Stomach smooth muscle (tissue), 2 donors: ENCODE data around the gene NR3C2.

ENCODE experiments used
- H3K27ac ChIP-seq: one replicate; pipeline ENCODE4 v1.7.0; 2013; ENCODE audit warnings: mild to moderate bottlenecking, low read length, inconsistent platforms
- H3K27me3 ChIP-seq, 2 donors: one replicate each; pipeline ENCODE4 v1.7.0; 2013; ENCODE audit warnings: low read length in 2 of 2; ENCODE audit not compliant: insufficient read depth in 2 of 2, control insufficient read depth in 1 of 2
- H3K36me3 ChIP-seq, 2 donors: one replicate each; pipeline ENCODE4 v1.7.0; 2013; ENCODE audit warnings: low read length in 2 of 2; ENCODE audit not compliant: control insufficient read depth in 2 of 2, insufficient read depth in 2 of 2
- H3K4me1 ChIP-seq: one replicate; pipeline ENCODE4 v1.7.0; 2013; ENCODE audit warnings: low read length; ENCODE audit not compliant: control insufficient read depth, insufficient read depth
- H3K4me3 ChIP-seq, 2 donors: one replicate each; pipeline ENCODE4 v1.7.0; 2013; ENCODE audit warnings: low read length in 2 of 2
- H3K9ac ChIP-seq, 2 donors: one replicate each; pipeline ENCODE4 v1.7.0; 2013; ENCODE audit warnings: low read length in 2 of 2, mild to moderate bottlenecking in 1 of 2
- H3K9me3 ChIP-seq, 2 donors: one replicate each; pipeline ENCODE4 v1.7.0; 2013; ENCODE audit warnings: low read length in 2 of 2; ENCODE audit not compliant: control insufficient read depth in 2 of 2
- donor health status: healthy.
- donor health status: Pancreatic carcinoma.

The NR3C2 gene

GRCh38 chr4:148253768-148254167, 188.4 kb downstream of the NR3C2 start:
- no peak overlapping the region for H3K27ac ChIP-seq

GRCh38 chr4:148248824-148249223, 193.4 kb downstream of the NR3C2 start:
- Histone ChIP-seq H3K4me3 (no peak overlapping the region), H3K36me3 (no peaks in the 10 kb centered on the region), H3K4me1 (no peaks in the 10 kb centered on the region), H3K27me3 (no peaks in the 10 kb centered on the region), H3K9me3 (no peaks in the 10 kb centered on the region), H3K27ac (no peak overlapping the region), H3K9ac (no peak overlapping the region)

More at GRCh38 chr4:148253768-148254167, 188.4 kb downstream of the NR3C2 start:
- H3K9ac ChIP-seq: no peak overlapping the region
- no peaks in the 10 kb centered on the region for H3K9me3 ChIP-seq
- no peak overlapping the region for H3K4me3 ChIP-seq
- H3K27me3 ChIP-seq: no peaks in the 10 kb centered on the region
- no peaks in the 10 kb centered on the region for H3K36me3 ChIP-seq
- H3K4me1 ChIP-seq: no peaks in the 10 kb centered on the region

- Histone ChIP-seq H3K9me3 (no peaks in the 10 kb centered on the region), H3K9ac (no peak overlapping the region), H3K27ac (no peak overlapping the region), H3K36me3 (no peaks in the 10 kb centered on the region), H3K4me1 (no peaks in the 10 kb centered on the region), H3K4me3 (no peak overlapping the region), H3K27me3 (no peaks in the 10 kb centered on the region)
These were observed 197.2 kb downstream of the NR3C2 start for GRCh38 chr4:148245015-148245414.

DNA sequence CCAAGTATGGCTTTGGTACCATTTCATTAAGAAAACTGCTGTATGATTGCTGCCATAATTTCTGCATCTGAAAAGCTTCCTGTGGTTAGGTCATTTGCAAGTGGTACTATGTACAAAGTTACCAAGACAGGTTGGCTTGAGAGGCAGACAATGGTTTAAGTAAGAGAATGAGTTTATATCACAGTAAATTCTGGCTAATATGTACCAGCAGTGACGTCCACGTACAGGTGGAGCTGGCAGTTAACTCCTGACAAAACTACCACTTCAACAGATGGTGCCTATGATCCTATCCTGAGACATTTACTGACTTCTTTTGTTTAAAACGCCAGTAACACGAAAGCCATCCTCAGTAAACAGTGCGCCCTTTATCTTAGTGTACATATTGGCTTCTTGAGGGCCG, 198.4 kb downstream of the NR3C2 start:
- Histone ChIP-seq H3K4me3 (no peak overlapping the region), H3K9me3 (no peaks in the 10 kb centered on the region), H3K27me3 (no peaks in the 10 kb centered on the region), H3K9ac (no peak overlapping the region), H3K36me3 (no peaks in the 10 kb centered on the region), H3K27ac (no peak overlapping the region), H3K4me1 (no peaks in the 10 kb centered on the region)

- no peaks in the 10 kb centered on the region for H3K36me3 ChIP-seq
- no peak overlapping the region for H3K9ac ChIP-seq
- no peaks in the 10 kb centered on the region for H3K27me3 ChIP-seq
- H3K4me3 ChIP-seq: no peak overlapping the region
- no peaks in the 10 kb centered on the region for H3K4me1 ChIP-seq
- no peak overlapping the region for H3K27ac ChIP-seq
- no peaks in the 10 kb centered on the region for H3K9me3 ChIP-seq
These were observed 202.0 kb downstream of the NR3C2 start for GRCh38 chr4:148240241-148240640.

- no peaks in the 10 kb centered on the region for H3K4me1 ChIP-seq
- H3K27me3 ChIP-seq: no peaks in the 10 kb centered on the region
- no peak overlapping the region for H3K9ac ChIP-seq
- H3K4me3 ChIP-seq: no peak overlapping the region
- no peaks in the 10 kb centered on the region for H3K36me3 ChIP-seq
- no peak overlapping the region for H3K27ac ChIP-seq
- H3K9me3 ChIP-seq: no peaks in the 10 kb centered on the region
These were observed 202.7 kb downstream of the NR3C2 start for GRCh38 chr4:148239494-148239985.

GRCh38 chr4:148238811-148239493, 203.3 kb downstream of the NR3C2 start:
- H3K4me1 ChIP-seq: no peaks in the 10 kb centered on the region
- H3K36me3 ChIP-seq: no peaks in the 10 kb centered on the region
- H3K27ac ChIP-seq: no peak overlapping the region
- no peaks in the 10 kb centered on the region for H3K27me3 ChIP-seq
- no peaks in the 10 kb centered on the region for H3K9me3 ChIP-seq
- H3K4me3 ChIP-seq: no peak overlapping the region
- no peak overlapping the region for H3K9ac ChIP-seq

DNA sequence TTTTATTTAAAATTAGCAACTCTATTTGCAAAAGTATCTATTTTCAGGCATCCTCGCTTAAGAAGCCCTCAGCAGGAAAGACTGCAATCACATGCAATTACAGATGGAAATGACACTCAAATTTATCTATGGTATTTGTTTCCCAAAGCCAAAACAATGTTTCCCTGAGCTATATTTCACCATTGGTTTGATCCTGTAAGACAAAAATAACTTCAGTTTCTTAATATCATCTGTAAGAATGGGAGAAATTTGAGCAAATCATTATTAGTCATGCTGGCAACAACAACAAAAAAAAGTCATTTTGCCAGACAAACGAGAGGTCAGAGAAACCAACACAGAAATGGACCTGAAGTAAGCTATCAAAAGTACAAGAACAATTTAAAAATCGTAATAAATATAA, 204.1 kb downstream of the NR3C2 start:
- Histone ChIP-seq H3K9ac (no peak overlapping the region), H3K27ac (no peak overlapping the region), H3K27me3 (no peaks in the 10 kb centered on the region), H3K36me3 (no peaks in the 10 kb centered on the region), H3K4me1 (no peaks in the 10 kb centered on the region), H3K9me3 (no peaks in the 10 kb centered on the region), H3K4me3 (no peak overlapping the region)

DNA sequence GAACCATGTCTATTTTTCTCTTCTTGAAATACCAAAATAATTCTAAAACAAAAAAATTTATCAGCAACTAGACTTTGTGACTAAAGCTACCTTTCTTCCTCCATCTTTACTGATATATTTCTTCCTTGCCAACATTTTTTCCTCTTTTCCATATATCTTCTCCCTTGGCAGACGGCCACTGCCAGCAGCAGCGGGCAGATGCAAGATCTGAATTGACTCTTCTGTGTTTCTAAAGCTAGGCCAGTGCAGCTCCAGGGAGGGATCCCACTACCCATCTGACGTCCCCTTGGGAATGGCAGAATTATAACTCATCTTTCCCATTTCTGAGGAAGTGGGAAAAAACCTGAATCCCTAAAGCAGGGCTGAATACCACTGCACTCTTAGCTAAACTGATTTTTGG, 206.4 kb downstream of the NR3C2 start:
- no peaks in the 10 kb centered on the region for H3K27me3 ChIP-seq
- no peak overlapping the region for H3K27ac ChIP-seq
- H3K36me3 ChIP-seq: no peaks in the 10 kb centered on the region
- no peaks in the 10 kb centered on the region for H3K4me1 ChIP-seq
- H3K9ac ChIP-seq: no peak overlapping the region
- H3K9me3 ChIP-seq: no peaks in the 10 kb centered on the region
- H3K4me3 ChIP-seq: no peak overlapping the region

DNA sequence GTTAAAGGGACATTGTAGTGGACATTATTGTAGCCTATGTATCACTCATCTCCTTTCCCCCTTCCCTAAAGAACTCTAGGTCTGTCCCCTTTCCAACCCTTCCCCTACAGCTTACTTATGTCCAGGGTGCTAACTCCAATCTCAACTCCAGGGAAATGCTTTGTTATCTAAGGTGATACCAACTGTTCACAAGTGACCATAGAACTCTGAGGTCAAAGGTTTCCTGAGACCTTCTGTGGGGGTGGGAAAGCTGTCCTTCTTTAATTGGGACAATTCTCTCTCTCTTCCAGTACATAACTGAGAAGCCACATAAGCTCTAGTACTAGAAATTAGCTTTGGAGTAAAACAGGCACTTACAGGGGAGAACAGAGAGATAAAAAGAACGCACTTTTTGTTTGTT, 212.4 kb downstream of the NR3C2 start:
- H3K36me3 ChIP-seq: no peaks in the 10 kb centered on the region
- no peak overlapping the region for H3K4me3 ChIP-seq
- no peaks in the 10 kb centered on the region for H3K27me3 ChIP-seq
- H3K9me3 ChIP-seq: no peaks in the 10 kb centered on the region
- H3K4me1 ChIP-seq: peaks cover 5% of the 10 kb centered on the region
- no peak overlapping the region for H3K9ac ChIP-seq
- H3K27ac ChIP-seq: no peak overlapping the region

GRCh38 chr4:148229028-148229427, 213.2 kb downstream of the NR3C2 start:
- H3K36me3 ChIP-seq: no peaks in the 10 kb centered on the region
- H3K9me3 ChIP-seq: no peaks in the 10 kb centered on the region
- peaks cover 5% of the 10 kb centered on the region for H3K4me1 ChIP-seq
- no peak overlapping the region for H3K9ac ChIP-seq
- no peak overlapping the region for H3K27ac ChIP-seq
- no peaks in the 10 kb centered on the region for H3K27me3 ChIP-seq
- no peak overlapping the region for H3K4me3 ChIP-seq
